CD14-positive monocyte (primary cell): Measurements from ENCODE around the gene RELL2. TPM values are rescaled to one million over a fixed set of nuclear protein-coding genes. Genes with fewer than 3 reads are reported as not detected.

Source experiments
- DNase-seq, 3 donors: peaks; one replicate each; pipeline ENCODE4 v3.0.0-alpha.2; 2011 to 2022
- H2AFZ ChIP-seq: 2 replicates; pipeline ENCODE4 v1.6.0; 2012; ENCODE audit warnings: mild to moderate bottlenecking, low read depth, low read length, inconsistent platforms; ENCODE audit not compliant: insufficient read depth, poor library complexity, severe bottlenecking
- H3K27ac ChIP-seq, 2 donors: 1 replicate in 1 of 2; 2 replicates in 1 of 2; pipeline ENCODE4 v1.5.1; 2012 to 2013; ENCODE audit warnings: low read length in 2 of 2, control low read depth in 1 of 2, inconsistent platforms in 1 of 2, low read depth in 1 of 2, mild to moderate bottlenecking in 1 of 2
- H3K27me3 ChIP-seq, 2 donors: one replicate each; pipeline versions ENCODE4 v1.6.0 to v1.6.1; 2011 to 2013; ENCODE audit warnings: low read length in 2 of 2; ENCODE audit not compliant: control insufficient read depth in 2 of 2, insufficient read depth in 2 of 2
- H3K36me3 ChIP-seq, 2 donors: replicated peaks in 1 of 2; 1 replicate in 1 of 2; 2 replicates in 1 of 2; pipeline versions ENCODE4 v1.5.1 to v1.6.1; 2012 to 2013; ENCODE audit warnings: low read length in 2 of 2, control low read depth in 1 of 2, inconsistent platforms in 1 of 2, mild to moderate bottlenecking in 1 of 2; ENCODE audit not compliant: insufficient read depth in 2 of 2, control insufficient read depth in 1 of 2
- H3K4me1 ChIP-seq, 2 donors: 1 replicate in 1 of 2; 2 replicates in 1 of 2; pipeline versions ENCODE4 v1.5.1 to v1.6.1; 2012 to 2013; ENCODE audit warnings: low read length in 2 of 2, control low read depth in 1 of 2, inconsistent platforms in 1 of 2, mild to moderate bottlenecking in 1 of 2, moderate library complexity in 1 of 2; ENCODE audit not compliant: insufficient read depth in 2 of 2, control insufficient read depth in 1 of 2
- H3K4me2 ChIP-seq: replicated peaks from 2 replicates; pipeline ENCODE3; 2012; ENCODE audit warnings: low read length, moderate library complexity, mild to moderate bottlenecking; ENCODE audit not compliant: poor library complexity, severe bottlenecking; ENCODE audit errors: extremely low read depth
- H3K4me3 ChIP-seq, 3 experiments: fragments of 200-600 bp in 1 of 3; sonication (generic) in 1 of 3; replicated peaks in 1 of 3; 1 replicate in 2 of 3; 2 replicates in 1 of 3; pipeline ENCODE4 v1.5.1; 2011 to 2013; ENCODE audit warnings: low read length in 3 of 3, mild to moderate bottlenecking in 3 of 3, control low read depth in 2 of 3, low read depth in 2 of 3, inconsistent platforms in 1 of 3, moderate library complexity in 1 of 3
- H3K79me2 ChIP-seq: 2 replicates; pipeline ENCODE4 v1.6.0; 2012; ENCODE audit warnings: mild to moderate bottlenecking, control low read depth, inconsistent platforms, low read length, moderate library complexity; ENCODE audit not compliant: insufficient read depth
- H3K9ac ChIP-seq: 2 replicates; pipeline ENCODE4 v1.6.0; 2017; ENCODE audit warnings: low read length, mild to moderate bottlenecking; ENCODE audit not compliant: insufficient read depth, poor library complexity, severe bottlenecking
- H3K9me3 ChIP-seq, 2 donors: replicated peaks in 1 of 2; 1 replicate in 1 of 2; 2 replicates in 1 of 2; pipeline versions ENCODE4 v1.5.1 to v1.6.1; 2012 to 2013; ENCODE audit warnings: low read length in 2 of 2, control low read depth in 1 of 2; ENCODE audit not compliant: control insufficient read depth in 1 of 2, insufficient read depth in 1 of 2
- H4K20me1 ChIP-seq: 2 replicates; pipeline ENCODE4 v1.6.0; 2012; ENCODE audit warnings: mild to moderate bottlenecking, low read length, control low read depth, moderate library complexity; ENCODE audit not compliant: insufficient read depth
- H3K27ac Mint-ChIP-seq, 7 donors: one replicate each; pipeline ENCODE4 v1.8.0; 2020; ENCODE audit warnings: mild to moderate bottlenecking in 7 of 7, mixed read lengths in 7 of 7, moderate library complexity in 6 of 7, inconsistent platforms in 2 of 7
- H3K27me3 Mint-ChIP-seq, 3 donors: one replicate each; pipeline ENCODE4 v1.8.0; 2021 to 2022; ENCODE audit warnings: low read depth in 3 of 3, mild to moderate bottlenecking in 3 of 3, mixed read lengths in 3 of 3, moderate library complexity in 3 of 3, inconsistent platforms in 1 of 3
- H3K36me3 Mint-ChIP-seq, 2 donors: one replicate each; pipeline ENCODE4 v1.8.0; 2020; ENCODE audit warnings: mixed read lengths in 2 of 2, inconsistent platforms in 1 of 2, mild to moderate bottlenecking in 1 of 2
- H3K4me1 Mint-ChIP-seq: one replicate; pipeline ENCODE4 v1.8.0; 2020; ENCODE audit warnings: mild to moderate bottlenecking, mixed read lengths
- H3K4me3 Mint-ChIP-seq, 2 donors: one replicate each; pipeline ENCODE4 v1.8.0; 2020; ENCODE audit warnings: mild to moderate bottlenecking in 2 of 2, mixed read lengths in 2 of 2, moderate library complexity in 1 of 2
- H3K9me3 Mint-ChIP-seq, 7 donors: one replicate each; pipeline ENCODE4 v1.8.0; 2020 to 2022; ENCODE audit warnings: mixed read lengths in 7 of 7, mild to moderate bottlenecking in 6 of 7, moderate library complexity in 6 of 7, inconsistent platforms in 2 of 7
- WGBS: methylation state at CpG from one replicate; pipeline ENCODE4 v1.1.5; 2013; ENCODE audit warnings: missing lambda C conversion rate; ENCODE audit not compliant: insufficient coverage; 5-methylcytosine and 5-hydroxymethylcytosine counted together
- intact Hi-C, 2 donors: fragments of 100-400 bp; cut with micrococcal nuclease; formaldehyde crosslinking; loops; one replicate each; pipeline versions ENCODE4 v1.15.0 to v1.15.1; 2023
- polyA plus RNA-seq, 3 donors: library from polyadenylated mRNA; depleted of rRNA in 1 of 3; unstranded in 2 of 3; stranded (reverse) in 1 of 3; fragments of 300-500 nt in 2 of 3; fragments of >200 nt in 1 of 3; fragmentation: Illumina TruSeq in 2 of 3; gene quantifications; 1 replicate in 2 of 3; 2 replicates in 1 of 3; pipeline ENCODE4 v1.2.3, GENCODE V29; 2012 to 2021
- TF ChIP-seq, protein P1 (sequence below): fragments of 200-600 bp; IDR thresholded peaks from one replicate; pipeline ENCODE4 v1.8.0; 2022; ENCODE audit warnings: antibody characterized with exemption, mild to moderate bottlenecking

Gene RELL2
- polyA plus RNA-seq, 3 donors: 1.0 to 17.3 (median 1.3) TPM

DNA sequence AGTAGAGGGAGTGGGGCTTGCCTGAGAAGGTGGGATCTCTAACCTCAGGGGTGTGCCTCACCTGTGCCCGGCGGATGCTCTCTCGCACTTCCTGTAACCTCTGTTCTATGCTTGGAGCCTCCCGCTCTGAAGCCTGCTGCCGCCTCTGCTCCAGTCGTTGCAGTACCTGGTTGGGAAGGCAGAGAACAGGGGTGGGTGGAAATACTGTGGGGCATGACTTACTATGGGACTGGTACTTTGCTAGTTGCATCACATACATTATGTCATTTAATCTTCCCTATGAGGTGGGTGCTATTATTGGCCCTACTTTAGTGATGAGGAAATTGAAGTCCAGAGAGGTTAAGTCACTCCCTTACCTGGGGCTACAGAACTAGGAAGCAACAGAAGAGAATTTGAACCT is 9.2 kb downstream of the RELL2 start:
- no peaks in the 10 kb centered on the region for H3K9me3 ChIP-seq
- H3K4me3 ChIP-seq: no peak overlapping the region
- no peak for DNase-seq
- intact Hi-C loops: no loop called here
- no peak overlapping the region for H3K4me2 ChIP-seq
- H4K20me1 ChIP-seq: no peaks in the 10 kb centered on the region
- Mint-ChIP-seq H3K27ac (no peak overlapping the region), H3K4me1 (peaks cover 25% of the 10 kb centered on the region), H3K36me3 (peaks cover 64 to 70% of the 10 kb centered on the region in 2 donors), H3K9me3 (no peaks in the 10 kb centered on the region), H3K27me3 (peaks cover 0 to 2% (median 0%) of the 10 kb centered on the region in 3 donors), H3K4me3 (no peak overlapping the region)
- no peak overlapping the region for H3K27ac ChIP-seq
- peaks cover 9 to 23% of the 10 kb centered on the region in 2 donors for H3K4me1 ChIP-seq
- no peaks in the 10 kb centered on the region for H3K79me2 ChIP-seq
- no peak overlapping the region for H3K9ac ChIP-seq
- no peak overlapping the region for H2AFZ ChIP-seq
- no peaks in the 10 kb centered on the region for H3K27me3 ChIP-seq
- TF ChIP-seq, protein P1, sequence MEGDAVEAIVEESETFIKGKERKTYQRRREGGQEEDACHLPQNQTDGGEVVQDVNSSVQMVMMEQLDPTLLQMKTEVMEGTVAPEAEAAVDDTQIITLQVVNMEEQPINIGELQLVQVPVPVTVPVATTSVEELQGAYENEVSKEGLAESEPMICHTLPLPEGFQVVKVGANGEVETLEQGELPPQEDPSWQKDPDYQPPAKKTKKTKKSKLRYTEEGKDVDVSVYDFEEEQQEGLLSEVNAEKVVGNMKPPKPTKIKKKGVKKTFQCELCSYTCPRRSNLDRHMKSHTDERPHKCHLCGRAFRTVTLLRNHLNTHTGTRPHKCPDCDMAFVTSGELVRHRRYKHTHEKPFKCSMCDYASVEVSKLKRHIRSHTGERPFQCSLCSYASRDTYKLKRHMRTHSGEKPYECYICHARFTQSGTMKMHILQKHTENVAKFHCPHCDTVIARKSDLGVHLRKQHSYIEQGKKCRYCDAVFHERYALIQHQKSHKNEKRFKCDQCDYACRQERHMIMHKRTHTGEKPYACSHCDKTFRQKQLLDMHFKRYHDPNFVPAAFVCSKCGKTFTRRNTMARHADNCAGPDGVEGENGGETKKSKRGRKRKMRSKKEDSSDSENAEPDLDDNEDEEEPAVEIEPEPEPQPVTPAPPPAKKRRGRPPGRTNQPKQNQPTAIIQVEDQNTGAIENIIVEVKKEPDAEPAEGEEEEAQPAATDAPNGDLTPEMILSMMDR: no peak
- WGBS: 100% methylated on average over 3 of the region's 6 CpGs
- H3K36me3 ChIP-seq: peaks cover 38 to 69% of the 10 kb centered on the region in 2 donors

DNA sequence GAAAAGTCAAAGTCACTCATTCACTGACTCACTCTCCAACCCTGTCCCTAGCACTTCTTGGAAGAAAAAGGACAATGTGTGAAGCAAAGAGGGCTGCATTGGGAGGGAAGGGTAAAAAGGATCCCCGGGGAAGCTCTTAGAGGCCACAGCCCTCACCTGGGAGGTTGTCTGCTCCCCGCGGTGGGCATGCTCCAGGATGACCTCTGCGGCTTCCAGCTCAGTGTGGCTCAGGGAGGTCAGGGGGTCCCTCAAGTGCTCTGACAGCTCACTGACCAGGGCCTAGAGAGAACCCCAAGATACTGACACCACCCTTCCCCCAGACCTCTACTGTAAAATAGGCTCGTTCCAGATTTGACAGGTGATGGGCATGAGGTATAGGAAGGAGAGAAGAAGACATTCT is 10.4 kb downstream of the RELL2 start:
- Histone ChIP-seq H3K27me3 (no peaks in the 10 kb centered on the region), H3K79me2 (no peaks in the 10 kb centered on the region), H4K20me1 (no peaks in the 10 kb centered on the region), H3K9ac (no peak overlapping the region), H3K9me3 (no peaks in the 10 kb centered on the region), H3K36me3 (peaks cover 36 to 57% of the 10 kb centered on the region in 2 donors), H3K27ac (no peak overlapping the region), H3K4me2 (no peak overlapping the region), H2AFZ (no peak overlapping the region), H3K4me3 (no peak overlapping the region), H3K4me1 (peaks cover 13 to 29% of the 10 kb centered on the region in 2 donors)
- H3K27me3 Mint-ChIP-seq: peaks cover 0 to 2% (median 0%) of the 10 kb centered on the region in 3 donors
- H3K4me3 Mint-ChIP-seq: no peak overlapping the region
- intact Hi-C loops: no loop called here
- no peaks in the 10 kb centered on the region for H3K9me3 Mint-ChIP-seq
- H3K36me3 Mint-ChIP-seq: peaks cover 53 to 59% of the 10 kb centered on the region in 2 donors
- no peak overlapping the region for H3K27ac Mint-ChIP-seq
- peaks cover 30% of the 10 kb centered on the region for H3K4me1 Mint-ChIP-seq
- WGBS: 100% methylated on average over 3 of the region's 5 CpGs
- TF ChIP-seq, protein P1: no peak
- no peak for DNase-seq
